Nephron (organoid): Measurements from ENCODE around the gene CH25H.

Experiments used
- H3K27ac Mint-ChIP-seq, 3 experiments: 2 replicates each; pipeline ENCODE4 v1.8.0; 2020; ENCODE audit warnings: mixed read lengths in 3 of 3, mild to moderate bottlenecking in 2 of 3, moderate library complexity in 1 of 3
- H3K27me3 Mint-ChIP-seq: 2 replicates; pipeline ENCODE4 v1.8.0; 2021; ENCODE audit warnings: low read depth, mild to moderate bottlenecking, moderate library complexity, mixed read lengths
- H3K36me3 Mint-ChIP-seq: 2 replicates; pipeline ENCODE4 v1.8.0; 2020; ENCODE audit warnings: low read depth, mixed read lengths
- H3K4me1 Mint-ChIP-seq: 2 replicates; pipeline ENCODE4 v1.8.0; 2020; ENCODE audit warnings: mixed read lengths
- H3K4me3 Mint-ChIP-seq, 3 experiments: 2 replicates each; pipeline ENCODE4 v1.8.0; 2020; ENCODE audit warnings: mild to moderate bottlenecking in 3 of 3, mixed read lengths in 3 of 3, moderate library complexity in 2 of 3
- H3K9me3 Mint-ChIP-seq: 2 replicates; pipeline ENCODE4 v1.8.0; 2020; ENCODE audit warnings: mixed read lengths
- CTCF ChIP-seq, 3 experiments: fragments of 200-600 bp; sonication (generic); IDR thresholded peaks; one replicate each; pipeline ENCODE4 v1.5.0; 2021; ENCODE audit warnings: antibody characterized with exemption in 3 of 3; ENCODE audit not compliant: unreplicated experiment in 3 of 3

Gene CH25H

GRCh38 chr10:89236226-89236797 is 29.2 kb upstream of the CH25H start:
- Mint-ChIP-seq H3K27ac (no peak overlapping the region), H3K9me3 (no peaks in the 10 kb centered on the region), H3K4me3 (no peak overlapping the region), H3K27me3 (no peaks in the 10 kb centered on the region), H3K4me1 (no peaks in the 10 kb centered on the region), H3K36me3 (no peaks in the 10 kb centered on the region)
- TF ChIP-seq CTCF (IDR thresholded peaks at IDR 0.05; ENCODE audit: unreplicated experiment in 3 of 3): no peak

- Mint-ChIP-seq H3K27ac (no peak overlapping the region), H3K27me3 (no peaks in the 10 kb centered on the region), H3K9me3 (no peaks in the 10 kb centered on the region), H3K36me3 (no peaks in the 10 kb centered on the region), H3K4me3 (no peak overlapping the region), H3K4me1 (no peaks in the 10 kb centered on the region)
- no peak for TF ChIP-seq CTCF (IDR thresholded peaks at IDR 0.05; ENCODE audit: unreplicated experiment in 3 of 3)
These were observed 28.1 kb upstream of the CH25H start for GRCh38 chr10:89235073-89235798.

GRCh38 chr10:89233033-89233432 is 25.9 kb upstream of the CH25H start:
- Mint-ChIP-seq H3K4me3 (no peak overlapping the region), H3K9me3 (no peaks in the 10 kb centered on the region)

GRCh38 chr10:89228962-89229361 is 21.8 kb upstream of the CH25H start:
- TF ChIP-seq CTCF (IDR thresholded peaks at IDR 0.05; ENCODE audit: unreplicated experiment in 3 of 3): no peak
- Mint-ChIP-seq H3K27ac (no peak overlapping the region), H3K9me3 (no peaks in the 10 kb centered on the region), H3K27me3 (no peaks in the 10 kb centered on the region), H3K4me1 (no peaks in the 10 kb centered on the region), H3K36me3 (peaks cover 24% of the 10 kb centered on the region), H3K4me3 (no peak overlapping the region)

More at GRCh38 chr10:89233033-89233432, 25.9 kb upstream of the CH25H start:
- Mint-ChIP-seq H3K4me1 (no peaks in the 10 kb centered on the region), H3K27ac (no peak overlapping the region), H3K27me3 (no peaks in the 10 kb centered on the region), H3K36me3 (peaks cover 6% of the 10 kb centered on the region)
- no peak for TF ChIP-seq CTCF (IDR thresholded peaks at IDR 0.05; ENCODE audit: unreplicated experiment in 3 of 3)

GRCh38 chr10:89228146-89228545 is 21.0 kb upstream of the CH25H start:
- Mint-ChIP-seq H3K4me1 (no peaks in the 10 kb centered on the region), H3K27me3 (no peaks in the 10 kb centered on the region), H3K36me3 (peaks cover 24% of the 10 kb centered on the region), H3K9me3 (no peaks in the 10 kb centered on the region), H3K27ac (no peak overlapping the region), H3K4me3 (no peak overlapping the region)
- TF ChIP-seq CTCF (IDR thresholded peaks at IDR 0.05; ENCODE audit: unreplicated experiment in 3 of 3): no peak

- TF ChIP-seq CTCF (IDR thresholded peaks at IDR 0.05; ENCODE audit: unreplicated experiment in 3 of 3): no peak
- Mint-ChIP-seq H3K27me3 (no peaks in the 10 kb centered on the region), H3K36me3 (peaks cover 24% of the 10 kb centered on the region), H3K9me3 (no peaks in the 10 kb centered on the region), H3K4me1 (no peaks in the 10 kb centered on the region), H3K4me3 (no peak overlapping the region), H3K27ac (no peak overlapping the region)
These were observed 19.8 kb upstream of the CH25H start for GRCh38 chr10:89226891-89227290.
